Neural cell (in vitro differentiated cells): ENCODE measurements around the gene BRIP1. TPM values are rescaled to one million over a fixed set of nuclear protein-coding genes. Genes with fewer than 3 reads are reported as not detected.

Experiments
- H2AFZ ChIP-seq: fragments of 200-600, 300-800 bp; sonication (generic), shearing (Covaris generic); 2 replicates; pipeline ENCODE4 v1.6.0; 2014; ENCODE audit warnings: low read depth, mild to moderate bottlenecking, antibody characterized with exemption, low read length, moderate library complexity
- H3F3A ChIP-seq: fragments of 200-600 bp; shearing (Covaris generic); 2 replicates; pipeline ENCODE4 v1.6.1; 2016; ENCODE audit warnings: mild to moderate bottlenecking, moderate library complexity, mixed read lengths, antibody characterized with exemption, low read length; ENCODE audit not compliant: insufficient read depth, poor library complexity, severe bottlenecking
- H3K27ac ChIP-seq: fragments of 200-600, 300-800 bp; sonication (generic), shearing (Covaris generic); 2 replicates; pipeline ENCODE4 v1.5.1; 2014; ENCODE audit warnings: mild to moderate bottlenecking, low read length, moderate library complexity
- H3K27me3 ChIP-seq: fragments of 300-800, 200-600 bp; sonication (generic), shearing (Covaris generic); 2 replicates; pipeline ENCODE4 v1.6.0; 2014; ENCODE audit warnings: mild to moderate bottlenecking, low read depth, low read length, moderate library complexity; ENCODE audit not compliant: insufficient read depth
- H3K36me3 ChIP-seq: fragments of 300-800, 200-600 bp; sonication (generic), shearing (Covaris generic); 2 replicates; pipeline ENCODE4 v1.5.1; 2014; ENCODE audit warnings: mild to moderate bottlenecking, antibody characterized with exemption, low read length, moderate library complexity; ENCODE audit not compliant: insufficient read depth
- H3K4me2 ChIP-seq: fragments of 300-800, 200-600 bp; sonication (generic), shearing (Covaris generic); 2 replicates; pipeline ENCODE4 v1.6.0; 2014; ENCODE audit warnings: mild to moderate bottlenecking, low read length
- H3K4me3 ChIP-seq: fragments of 300-800, 200-600 bp; sonication (generic), shearing (Covaris generic); 2 replicates; pipeline ENCODE4 v1.5.1; 2014; ENCODE audit warnings: mild to moderate bottlenecking, low read length, moderate library complexity
- H3K79me2 ChIP-seq: fragments of 200-600 bp; shearing (Covaris generic); replicated peaks from 2 replicates; pipeline ENCODE4 v1.6.0; 2014; ENCODE audit warnings: mild to moderate bottlenecking, low read length, moderate library complexity; ENCODE audit not compliant: insufficient read depth
- H3K9ac ChIP-seq: fragments of 300-800, 200-600 bp; sonication (generic), shearing (Covaris generic); 2 replicates; pipeline ENCODE4 v1.6.1; 2016; ENCODE audit warnings: mild to moderate bottlenecking, low read length, mixed read lengths
- H3K9me2 ChIP-seq: fragments of 200-600 bp; shearing (Covaris generic); 2 replicates; pipeline ENCODE4 v1.6.1; 2016; ENCODE audit warnings: mild to moderate bottlenecking, low read length, mixed read lengths; ENCODE audit not compliant: insufficient read depth
- H3K9me3 ChIP-seq: fragments of 200-600, 300-800 bp; sonication (generic), shearing (Covaris generic); 2 replicates; pipeline ENCODE4 v1.6.1; 2016; ENCODE audit warnings: mild to moderate bottlenecking, mixed run types, low read length, moderate library complexity, mixed read lengths
- H4K20me1 ChIP-seq: fragments of 200-600 bp; shearing (Covaris generic); 2 replicates; pipeline ENCODE4 v1.6.1; 2016; ENCODE audit warnings: mild to moderate bottlenecking, mixed run types; ENCODE audit not compliant: insufficient read depth
- EP300 ChIP-seq: fragments of 450-650 bp; conservative IDR thresholded peaks from 2 replicates; pipeline ENCODE4 v1.6.1; 2014; ENCODE audit warnings: antibody characterized with exemption, mild to moderate bottlenecking, moderate library complexity; ENCODE audit not compliant: poor library complexity, severe bottlenecking
- EZH2 ChIP-seq: fragments of 200-600, 300-800 bp; shearing (Covaris generic), sonication (generic); IDR thresholded peaks from 2 replicates; pipeline ENCODE4 v1.6.1; 2014; ENCODE audit warnings: antibody characterized with exemption, low read length, borderline replicate concordance, mild to moderate bottlenecking; ENCODE audit not compliant: insufficient read depth, poor library complexity, severe bottlenecking
- MXI1 ChIP-seq: fragments of 450-650 bp; conservative IDR thresholded peaks from 2 replicates; pipeline ENCODE4 v1.6.1; 2014; ENCODE audit warnings: antibody characterized with exemption, mild to moderate bottlenecking; ENCODE audit not compliant: poor library complexity, severe bottlenecking
- POLR2AphosphoS5 ChIP-seq: IDR thresholded peaks from 2 replicates; pipeline ENCODE4 v1.6.1; 2012
- RAD21 ChIP-seq: fragments of 450-650 bp; conservative IDR thresholded peaks from 2 replicates; pipeline ENCODE4 v1.6.1; 2014; ENCODE audit warnings: antibody characterized with exemption, mild to moderate bottlenecking, moderate library complexity
- SMC3 ChIP-seq: fragments of 450-650 bp; conservative IDR thresholded peaks from 2 replicates; pipeline ENCODE4 v1.6.1; 2014; ENCODE audit warnings: antibody characterized with exemption, mild to moderate bottlenecking, moderate library complexity; ENCODE audit not compliant: poor library complexity
- TAF1 ChIP-seq: IDR thresholded peaks from 2 replicates; pipeline ENCODE4 v1.6.1; 2012; ENCODE audit warnings: low read depth
- polyA plus RNA-seq: library from polyadenylated mRNA; depleted of rRNA; stranded (reverse); fragments of >200 nt; gene quantifications from 2 replicates; pipeline ENCODE4 v1.2.3, GENCODE V29; 2014
- TF ChIP-seq, protein P1 (sequence below): fragments of 450-650 bp; IDR thresholded peaks from 2 replicates; pipeline ENCODE4 v1.5.1; 2014; ENCODE audit warnings: antibody characterized with exemption, mild to moderate bottlenecking, moderate library complexity; ENCODE audit not compliant: poor library complexity, severe bottlenecking
- TF ChIP-seq, protein P2 (sequence below): IDR thresholded peaks from 2 replicates; pipeline ENCODE4 v1.6.1; 2012; ENCODE audit warnings: borderline replicate concordance

Gene BRIP1
- polyA plus RNA-seq, 1 donor from 2014 or later, result 0.47 TPM

DNA sequence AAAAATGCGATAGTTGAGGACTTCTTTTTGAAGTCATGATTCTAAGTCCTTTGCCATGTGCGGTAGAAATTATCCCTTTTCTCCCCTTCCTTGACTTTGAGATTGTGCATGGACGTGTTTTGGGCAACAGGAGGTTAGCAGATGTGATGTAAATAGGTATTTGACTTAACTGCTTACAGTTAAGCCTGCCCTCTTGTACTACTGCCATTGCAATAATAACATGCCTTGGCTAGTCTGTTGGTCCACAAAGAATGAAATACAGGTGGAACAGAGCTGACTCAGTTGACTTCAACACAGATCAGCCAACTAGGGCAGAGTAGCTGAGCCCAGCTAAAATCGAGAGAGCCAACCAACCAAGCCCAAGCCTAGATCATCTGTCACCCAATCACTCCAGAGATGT is 125.5 kb downstream of the BRIP1 start:
- no peak overlapping the region for H3K4me3 ChIP-seq
- H3K36me3 ChIP-seq, result no peaks in the 10 kb centered on the region
- H3K27ac ChIP-seq, result no peak overlapping the region
- no peak overlapping the region for H3K4me2 ChIP-seq
- no peaks in the 10 kb centered on the region for H3K79me2 ChIP-seq
- H3K9me2 ChIP-seq, result no peaks in the 10 kb centered on the region
- H2AFZ ChIP-seq, result no peak overlapping the region
- TF ChIP-seq MXI1, result no peak
- TF ChIP-seq EZH2, result no peak
- no peak for TF ChIP-seq POLR2AphosphoS5
- TF ChIP-seq EP300, result no peak
- no peak for TF ChIP-seq TAF1
- TF ChIP-seq, protein P1, sequence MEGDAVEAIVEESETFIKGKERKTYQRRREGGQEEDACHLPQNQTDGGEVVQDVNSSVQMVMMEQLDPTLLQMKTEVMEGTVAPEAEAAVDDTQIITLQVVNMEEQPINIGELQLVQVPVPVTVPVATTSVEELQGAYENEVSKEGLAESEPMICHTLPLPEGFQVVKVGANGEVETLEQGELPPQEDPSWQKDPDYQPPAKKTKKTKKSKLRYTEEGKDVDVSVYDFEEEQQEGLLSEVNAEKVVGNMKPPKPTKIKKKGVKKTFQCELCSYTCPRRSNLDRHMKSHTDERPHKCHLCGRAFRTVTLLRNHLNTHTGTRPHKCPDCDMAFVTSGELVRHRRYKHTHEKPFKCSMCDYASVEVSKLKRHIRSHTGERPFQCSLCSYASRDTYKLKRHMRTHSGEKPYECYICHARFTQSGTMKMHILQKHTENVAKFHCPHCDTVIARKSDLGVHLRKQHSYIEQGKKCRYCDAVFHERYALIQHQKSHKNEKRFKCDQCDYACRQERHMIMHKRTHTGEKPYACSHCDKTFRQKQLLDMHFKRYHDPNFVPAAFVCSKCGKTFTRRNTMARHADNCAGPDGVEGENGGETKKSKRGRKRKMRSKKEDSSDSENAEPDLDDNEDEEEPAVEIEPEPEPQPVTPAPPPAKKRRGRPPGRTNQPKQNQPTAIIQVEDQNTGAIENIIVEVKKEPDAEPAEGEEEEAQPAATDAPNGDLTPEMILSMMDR, result no peak
- no peak for TF ChIP-seq SMC3
- no peak for TF ChIP-seq RAD21
- TF ChIP-seq, protein P2, sequence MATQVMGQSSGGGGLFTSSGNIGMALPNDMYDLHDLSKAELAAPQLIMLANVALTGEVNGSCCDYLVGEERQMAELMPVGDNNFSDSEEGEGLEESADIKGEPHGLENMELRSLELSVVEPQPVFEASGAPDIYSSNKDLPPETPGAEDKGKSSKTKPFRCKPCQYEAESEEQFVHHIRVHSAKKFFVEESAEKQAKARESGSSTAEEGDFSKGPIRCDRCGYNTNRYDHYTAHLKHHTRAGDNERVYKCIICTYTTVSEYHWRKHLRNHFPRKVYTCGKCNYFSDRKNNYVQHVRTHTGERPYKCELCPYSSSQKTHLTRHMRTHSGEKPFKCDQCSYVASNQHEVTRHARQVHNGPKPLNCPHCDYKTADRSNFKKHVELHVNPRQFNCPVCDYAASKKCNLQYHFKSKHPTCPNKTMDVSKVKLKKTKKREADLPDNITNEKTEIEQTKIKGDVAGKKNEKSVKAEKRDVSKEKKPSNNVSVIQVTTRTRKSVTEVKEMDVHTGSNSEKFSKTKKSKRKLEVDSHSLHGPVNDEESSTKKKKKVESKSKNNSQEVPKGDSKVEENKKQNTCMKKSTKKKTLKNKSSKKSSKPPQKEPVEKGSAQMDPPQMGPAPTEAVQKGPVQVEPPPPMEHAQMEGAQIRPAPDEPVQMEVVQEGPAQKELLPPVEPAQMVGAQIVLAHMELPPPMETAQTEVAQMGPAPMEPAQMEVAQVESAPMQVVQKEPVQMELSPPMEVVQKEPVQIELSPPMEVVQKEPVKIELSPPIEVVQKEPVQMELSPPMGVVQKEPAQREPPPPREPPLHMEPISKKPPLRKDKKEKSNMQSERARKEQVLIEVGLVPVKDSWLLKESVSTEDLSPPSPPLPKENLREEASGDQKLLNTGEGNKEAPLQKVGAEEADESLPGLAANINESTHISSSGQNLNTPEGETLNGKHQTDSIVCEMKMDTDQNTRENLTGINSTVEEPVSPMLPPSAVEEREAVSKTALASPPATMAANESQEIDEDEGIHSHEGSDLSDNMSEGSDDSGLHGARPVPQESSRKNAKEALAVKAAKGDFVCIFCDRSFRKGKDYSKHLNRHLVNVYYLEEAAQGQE, result no peak
- no peak overlapping the region for H3K9ac ChIP-seq
- H3K27me3 ChIP-seq, result no peaks in the 10 kb centered on the region
- no peaks in the 10 kb centered on the region for H3K9me3 ChIP-seq
- no peaks in the 10 kb centered on the region for H4K20me1 ChIP-seq
- H3F3A ChIP-seq, result no peaks in the 10 kb centered on the region

DNA sequence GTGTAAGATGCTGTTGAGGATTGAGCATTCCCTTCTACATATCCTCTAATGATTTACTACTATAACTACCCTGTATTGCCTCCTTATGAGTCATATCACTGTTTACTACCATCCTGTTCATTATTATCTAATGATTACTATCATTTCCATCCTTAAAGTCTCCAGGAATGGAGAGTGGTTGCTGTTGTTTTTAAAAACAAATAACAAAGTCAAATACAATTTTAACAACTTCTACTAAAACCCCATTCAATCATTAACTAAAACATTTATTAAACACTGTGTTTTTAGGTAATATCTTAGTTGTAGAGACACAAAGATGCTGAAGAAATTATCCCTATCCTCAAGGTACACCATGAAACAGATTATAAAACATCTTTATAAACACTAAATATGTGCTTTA is 126.9 kb downstream of the BRIP1 start:
- Histone ChIP-seq H3K4me3 (no peak overlapping the region), H3K4me2 (no peak overlapping the region), H3K9me3 (no peaks in the 10 kb centered on the region), H3K36me3 (no peaks in the 10 kb centered on the region), H3K9ac (no peak overlapping the region), H3K27me3 (no peaks in the 10 kb centered on the region), H4K20me1 (no peaks in the 10 kb centered on the region), H3F3A (no peaks in the 10 kb centered on the region), H2AFZ (no peak overlapping the region), H3K79me2 (no peaks in the 10 kb centered on the region), H3K27ac (no peak overlapping the region), H3K9me2 (no peaks in the 10 kb centered on the region)
- TF ChIP-seq EP300, result no peak
- TF ChIP-seq EZH2, result no peak

DNA sequence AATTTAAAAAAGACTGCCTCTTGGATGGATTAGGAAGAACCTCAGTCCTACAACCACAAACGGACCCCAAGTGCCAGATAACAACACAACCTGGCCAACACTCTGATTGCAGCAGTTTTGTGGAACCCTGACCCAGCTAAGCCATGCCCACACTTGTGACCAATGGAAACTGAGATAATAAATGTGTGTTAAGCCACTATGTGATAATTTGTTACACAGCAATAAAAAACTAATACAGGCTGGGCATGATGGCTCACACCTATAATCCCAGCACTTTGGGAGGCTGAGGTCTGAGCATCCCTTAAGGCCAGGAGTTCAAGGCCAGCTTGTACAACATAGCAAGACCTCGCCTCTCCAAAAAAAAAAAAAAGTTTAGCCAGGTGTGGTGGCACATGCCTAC is 127.5 kb downstream of the BRIP1 start:
- Histone ChIP-seq H3K79me2 (no peaks in the 10 kb centered on the region), H3K27me3 (no peaks in the 10 kb centered on the region), H3K9me3 (no peaks in the 10 kb centered on the region), H3K4me2 (no peak overlapping the region), H3K9me2 (no peaks in the 10 kb centered on the region), H3K27ac (no peak overlapping the region), H3K36me3 (no peaks in the 10 kb centered on the region), H3K4me3 (no peak overlapping the region), H3K9ac (no peak overlapping the region), H2AFZ (no peak overlapping the region), H3F3A (no peaks in the 10 kb centered on the region), H4K20me1 (no peaks in the 10 kb centered on the region)
- no peak for TF ChIP-seq POLR2AphosphoS5
- TF ChIP-seq, protein P2, result no peak
- no peak for TF ChIP-seq RAD21
- no peak for TF ChIP-seq MXI1
- TF ChIP-seq, protein P1, result no peak
- no peak for TF ChIP-seq TAF1
- TF ChIP-seq SMC3, result no peak
- TF ChIP-seq EZH2, result no peak
- no peak for TF ChIP-seq EP300
